Left ventricle myocardium inferior (tissue), 1 donor: ENCODE measurements around the gene PRDM16. TPM values are rescaled to one million over a fixed set of nuclear protein-coding genes. Genes with fewer than 3 reads are reported as not detected.

ENCODE experiments used
- DNase-seq: peaks from one replicate; pipeline ENCODE4 v3.0.0-alpha.2; 2020
- H3K27ac ChIP-seq: fragments of 200-600 bp; replicated peaks from 2 replicates; pipeline ENCODE4 v1.8.0; 2021
- H3K27me3 ChIP-seq: fragments of 200-600 bp; 2 replicates; pipeline ENCODE4 v1.8.0; 2021; ENCODE audit warnings: low read depth
- H3K36me3 ChIP-seq: fragments of 200-600 bp; 2 replicates; pipeline ENCODE4 v1.8.0; 2021
- H3K4me1 ChIP-seq: fragments of 200-600 bp; 2 replicates; pipeline ENCODE4 v1.8.0; 2021
- H3K4me3 ChIP-seq: fragments of 200-600 bp; 2 replicates; pipeline ENCODE4 v1.8.0; 2021; ENCODE audit warnings: mild to moderate bottlenecking, moderate library complexity
- H3K9me3 ChIP-seq: fragments of 200-600 bp; replicated peaks from 2 replicates; pipeline ENCODE4 v1.8.0; 2021
- intact Hi-C: fragments of 100-400 bp; cut with micrococcal nuclease; formaldehyde crosslinking; loops from one replicate; pipeline ENCODE4 v1.11.0; 2022
- total RNA-seq: library from RNA; stranded (reverse); fragmentation: NEBNext Ultra II Directional; extraction: Animal tissue kit (Norgen Biotek cat#: 25700); gene quantifications from one replicate; pipeline ENCODE4 v1.2.1, GENCODE V29; 2021
- TF ChIP-seq, protein P1 (sequence below): fragments of 200-600 bp; IDR thresholded peaks from 2 replicates; pipeline ENCODE4 v1.8.0; 2021; ENCODE audit warnings: antibody characterized with exemption, mild to moderate bottlenecking, borderline replicate concordance
- donor health status: DM: no; HTN: yes; CAD: no; lungs with severe emphysema.

The PRDM16 gene
- total RNA-seq, 1 donor from 2014 or later, result 16.6 TPM

DNA sequence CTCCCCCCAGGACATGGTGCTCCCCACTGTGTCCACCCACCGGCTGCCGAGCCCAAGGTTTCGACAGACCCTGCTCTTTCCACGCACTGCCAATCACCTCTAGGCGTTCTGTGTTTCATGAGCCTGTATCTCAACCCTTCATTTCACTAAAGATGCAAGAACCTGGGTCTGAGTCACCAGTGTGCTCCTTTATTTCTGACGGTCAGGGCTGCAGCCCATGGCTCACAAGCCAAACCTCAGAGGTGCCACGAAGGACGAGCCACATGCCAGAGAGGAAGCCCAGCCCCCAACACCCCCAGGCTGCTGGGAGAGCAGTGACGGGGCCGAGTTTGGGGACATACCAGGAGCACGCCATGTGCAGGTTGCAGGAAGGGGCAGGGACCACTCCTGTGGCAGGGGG lies 306.2 kb downstream of the PRDM16 start:
- Histone ChIP-seq H3K4me3 (no peak overlapping the region), H3K27me3 (peaks cover 4% of the 10 kb centered on the region), H3K9me3 (no peaks in the 10 kb centered on the region), H3K36me3 (no peaks in the 10 kb centered on the region), H3K4me1 (peaks cover 9% of the 10 kb centered on the region), H3K27ac (no peak overlapping the region)
- DNase-seq, result no peak
- TF ChIP-seq, protein P1, sequence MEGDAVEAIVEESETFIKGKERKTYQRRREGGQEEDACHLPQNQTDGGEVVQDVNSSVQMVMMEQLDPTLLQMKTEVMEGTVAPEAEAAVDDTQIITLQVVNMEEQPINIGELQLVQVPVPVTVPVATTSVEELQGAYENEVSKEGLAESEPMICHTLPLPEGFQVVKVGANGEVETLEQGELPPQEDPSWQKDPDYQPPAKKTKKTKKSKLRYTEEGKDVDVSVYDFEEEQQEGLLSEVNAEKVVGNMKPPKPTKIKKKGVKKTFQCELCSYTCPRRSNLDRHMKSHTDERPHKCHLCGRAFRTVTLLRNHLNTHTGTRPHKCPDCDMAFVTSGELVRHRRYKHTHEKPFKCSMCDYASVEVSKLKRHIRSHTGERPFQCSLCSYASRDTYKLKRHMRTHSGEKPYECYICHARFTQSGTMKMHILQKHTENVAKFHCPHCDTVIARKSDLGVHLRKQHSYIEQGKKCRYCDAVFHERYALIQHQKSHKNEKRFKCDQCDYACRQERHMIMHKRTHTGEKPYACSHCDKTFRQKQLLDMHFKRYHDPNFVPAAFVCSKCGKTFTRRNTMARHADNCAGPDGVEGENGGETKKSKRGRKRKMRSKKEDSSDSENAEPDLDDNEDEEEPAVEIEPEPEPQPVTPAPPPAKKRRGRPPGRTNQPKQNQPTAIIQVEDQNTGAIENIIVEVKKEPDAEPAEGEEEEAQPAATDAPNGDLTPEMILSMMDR, result no peak
- intact Hi-C loops, result no loop called here

DNA sequence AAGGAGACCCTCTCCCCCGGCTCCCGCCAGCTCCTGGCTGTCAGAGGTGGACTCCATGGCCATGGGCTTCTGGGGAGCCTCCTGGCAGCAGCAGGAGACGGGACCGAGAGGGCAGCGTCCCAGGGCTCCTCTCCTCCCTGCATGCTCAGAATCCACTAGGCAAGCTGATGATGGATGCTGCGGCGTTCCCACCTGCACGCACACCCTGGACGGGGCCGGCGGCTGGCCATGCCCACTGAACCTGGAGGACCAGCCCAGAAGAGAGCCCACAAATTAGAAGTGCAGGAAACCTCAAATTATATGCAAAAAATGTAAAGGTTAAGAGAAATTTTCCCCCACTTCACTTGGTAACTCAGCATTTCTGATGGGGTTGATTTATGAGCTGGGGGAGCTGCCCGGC lies 308.2 kb downstream of the PRDM16 start:
- no peak for DNase-seq
- H3K27me3 ChIP-seq, result peaks cover 10% of the 10 kb centered on the region
- no peaks in the 10 kb centered on the region for H3K36me3 ChIP-seq
- intact Hi-C loops, result no loop called here
- H3K9me3 ChIP-seq, result no peaks in the 10 kb centered on the region
- H3K4me1 ChIP-seq, result peaks cover 5% of the 10 kb centered on the region
- H3K27ac ChIP-seq, result no peak overlapping the region
- no peak overlapping the region for H3K4me3 ChIP-seq
- TF ChIP-seq, protein P1, result no peak

DNA sequence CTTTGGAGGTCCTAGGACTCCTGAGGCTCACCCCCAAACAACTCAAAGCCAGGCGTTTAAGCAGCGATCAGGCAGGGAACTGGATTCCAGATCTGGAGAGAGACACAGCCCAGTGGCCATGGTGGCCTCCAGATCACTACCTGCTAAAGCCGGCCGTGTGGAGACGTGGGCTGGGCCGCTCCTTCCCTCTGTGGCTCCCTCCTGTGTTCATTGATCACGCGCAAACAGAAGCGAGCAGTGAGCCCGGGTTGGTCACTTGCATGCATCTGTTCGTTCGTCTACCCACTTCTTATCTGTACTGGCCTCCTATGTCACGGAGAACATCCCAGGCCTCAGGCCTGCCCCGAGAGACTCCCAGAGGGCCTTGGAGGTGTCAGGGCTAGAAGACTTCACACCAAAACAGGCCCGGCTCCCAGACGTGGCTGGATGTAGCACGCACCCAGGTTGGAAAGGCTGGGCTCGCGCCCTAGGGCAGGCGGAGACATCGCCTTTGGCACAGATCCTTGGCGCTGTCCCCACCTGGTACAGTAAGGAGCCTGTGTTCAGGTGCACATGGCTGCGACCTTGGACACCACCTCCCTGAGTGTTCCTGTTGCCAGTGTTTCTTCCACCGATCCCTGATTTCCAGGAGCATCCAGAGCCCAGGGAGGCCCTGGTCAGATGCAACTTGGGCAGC lies 308.7 kb downstream of the PRDM16 start:
- intact Hi-C loops, result no loop called here
- no peak for DNase-seq
- peaks cover 5% of the 10 kb centered on the region for H3K4me1 ChIP-seq
- no peaks in the 10 kb centered on the region for H3K36me3 ChIP-seq
- no peaks in the 10 kb centered on the region for H3K9me3 ChIP-seq
- H3K4me3 ChIP-seq, result no peak overlapping the region
- peaks cover 15% of the 10 kb centered on the region for H3K27me3 ChIP-seq
- TF ChIP-seq, protein P1, result no peak
- H3K27ac ChIP-seq, result no peak overlapping the region

DNA sequence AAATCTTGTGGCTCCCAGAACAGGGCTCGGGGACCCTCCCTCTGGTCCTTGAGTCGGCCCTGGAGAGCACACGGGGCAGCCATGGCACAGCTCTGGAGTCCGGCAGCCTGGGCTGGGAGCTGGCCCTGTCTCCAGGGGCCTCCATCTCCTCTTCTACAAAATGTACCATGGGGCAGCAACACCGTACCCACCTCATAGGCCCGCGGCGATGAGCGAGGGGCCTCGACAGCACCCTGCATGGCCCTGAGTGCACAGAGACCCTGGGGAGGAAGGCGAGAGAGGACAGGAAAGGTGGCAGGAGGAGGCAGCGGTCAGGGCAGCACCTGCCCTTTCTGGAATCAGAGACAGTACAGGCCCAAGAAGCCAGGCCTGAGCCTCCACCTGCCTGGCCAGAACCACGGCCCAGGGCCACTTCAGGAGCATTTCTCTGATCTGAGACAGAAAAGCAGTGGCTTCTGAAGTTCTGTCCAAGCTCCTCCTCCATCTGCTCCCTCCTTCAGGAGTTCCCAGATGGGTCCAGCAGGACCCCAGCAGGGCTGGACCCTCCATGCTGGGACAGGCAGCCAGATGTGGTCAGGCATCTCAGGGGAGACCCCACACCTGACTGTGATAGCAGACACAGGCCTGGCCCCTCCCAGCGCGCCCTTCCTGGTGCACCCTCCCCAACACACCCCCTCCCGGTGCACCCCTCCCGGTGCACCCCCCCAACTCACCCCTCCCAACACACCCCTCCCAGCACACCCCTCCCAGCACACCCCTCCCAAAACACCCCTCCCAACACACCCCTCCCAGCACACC lies 309.6 kb downstream of the PRDM16 start:
- no peak for DNase-seq
- Histone ChIP-seq H3K9me3 (no peaks in the 10 kb centered on the region), H3K4me1 (peaks cover 2% of the 10 kb centered on the region), H3K4me3 (no peak overlapping the region), H3K27ac (no peak overlapping the region), H3K36me3 (no peaks in the 10 kb centered on the region), H3K27me3 (peaks cover 14% of the 10 kb centered on the region)
- TF ChIP-seq, protein P1, result no peak
- intact Hi-C loops, result no loop called here

DNA sequence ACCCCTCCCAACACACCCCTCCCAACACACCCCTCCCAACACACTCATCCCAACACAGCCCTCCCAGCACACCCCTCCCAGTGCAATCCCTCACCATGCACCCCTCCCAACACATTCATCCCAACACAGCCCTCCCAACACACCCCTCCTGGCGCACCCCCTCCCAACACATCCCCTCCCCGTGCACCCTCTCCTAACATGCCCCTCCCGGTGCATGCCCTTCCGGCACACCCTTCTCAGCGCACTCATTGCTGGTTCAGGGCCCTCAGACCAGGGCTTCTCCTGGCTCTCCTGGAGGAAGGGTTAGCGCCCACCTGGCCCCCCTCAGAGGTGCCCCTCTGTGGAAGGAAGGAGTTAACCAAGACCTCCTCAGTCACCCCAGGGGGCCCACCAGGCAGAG lies 310.9 kb downstream of the PRDM16 start:
- Histone ChIP-seq H3K36me3 (no peaks in the 10 kb centered on the region), H3K4me1 (no peaks in the 10 kb centered on the region), H3K9me3 (no peaks in the 10 kb centered on the region), H3K4me3 (no peak overlapping the region), H3K27me3 (peaks cover 11% of the 10 kb centered on the region), H3K27ac (no peak overlapping the region)
- TF ChIP-seq, protein P1, result no peak
- no peak for DNase-seq
- intact Hi-C loops, result no loop called here
